Right forelimb (tissue), 1 donor: ENCODE measurements around the gene OSTC.
"Not testable (repeated sequence)": the region's sequence is repeated elsewhere in the genome, so short reads cannot be mapped to it uniquely, and the experiment has no call there.

Source experiments
- DNase-seq: peaks from one replicate; pipeline ENCODE4 v3.0.0-alpha.2; 2018

OSTC gene

GRCh38 chr4:108649863-108650211 is 562 bp upstream of the OSTC start:
- no peak for DNase-seq

- DNase-seq, result no peak
Measured at GRCh38 chr4:108651014-108651791, 804 bp downstream of the OSTC start.

GRCh38 chr4:108662629-108663028 is 12.2 kb downstream of the OSTC start:
- DNase-seq, result no peak

- no peak for DNase-seq
Measured at GRCh38 chr4:108674356-108674977, 24.1 kb downstream of the OSTC start.

DNA sequence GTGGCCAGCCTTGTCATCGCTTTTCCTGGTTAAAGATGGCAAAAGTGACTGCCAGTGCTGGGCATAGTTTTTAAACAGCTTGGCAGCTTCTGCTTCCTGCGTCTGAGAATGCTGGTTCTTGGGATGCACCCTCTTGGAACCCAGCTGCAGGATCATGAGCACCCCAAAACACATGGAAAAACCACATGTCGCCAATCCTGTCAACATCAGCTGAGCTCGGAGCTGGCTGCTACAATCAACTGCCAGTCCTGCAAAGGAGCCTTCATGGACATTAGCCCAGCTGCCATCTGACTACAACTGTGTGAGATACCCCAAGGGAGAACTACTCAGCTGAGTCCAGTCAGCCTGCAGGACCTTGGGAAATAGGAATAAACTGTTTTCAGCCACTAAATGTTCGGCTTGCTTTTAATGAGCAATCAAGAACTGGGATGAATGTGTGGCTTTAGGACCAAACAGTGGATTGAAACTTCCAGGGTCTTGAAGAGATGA is 31.0 kb downstream of the OSTC start:
- DNase-seq, result no peak

DNA sequence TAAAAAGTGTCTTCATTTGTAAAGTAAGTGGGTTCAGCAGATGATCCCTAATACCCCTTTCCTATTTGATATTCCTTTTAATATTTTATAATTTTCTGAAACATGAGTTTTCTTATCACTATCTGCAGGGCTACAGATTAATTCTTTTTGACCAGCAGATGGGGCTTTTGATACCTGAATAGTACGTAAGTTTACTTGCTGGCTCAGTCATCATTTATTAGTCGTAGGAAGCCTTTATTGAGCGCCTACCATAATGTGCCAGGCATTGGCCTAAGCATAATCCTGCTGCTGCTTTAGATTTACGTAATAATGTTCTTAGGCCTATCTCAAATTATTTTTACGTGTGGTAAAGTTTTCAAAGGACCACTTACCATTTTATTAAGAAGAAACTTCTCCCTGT is 33.1 kb downstream of the OSTC start:
- no peak for DNase-seq

DNA sequence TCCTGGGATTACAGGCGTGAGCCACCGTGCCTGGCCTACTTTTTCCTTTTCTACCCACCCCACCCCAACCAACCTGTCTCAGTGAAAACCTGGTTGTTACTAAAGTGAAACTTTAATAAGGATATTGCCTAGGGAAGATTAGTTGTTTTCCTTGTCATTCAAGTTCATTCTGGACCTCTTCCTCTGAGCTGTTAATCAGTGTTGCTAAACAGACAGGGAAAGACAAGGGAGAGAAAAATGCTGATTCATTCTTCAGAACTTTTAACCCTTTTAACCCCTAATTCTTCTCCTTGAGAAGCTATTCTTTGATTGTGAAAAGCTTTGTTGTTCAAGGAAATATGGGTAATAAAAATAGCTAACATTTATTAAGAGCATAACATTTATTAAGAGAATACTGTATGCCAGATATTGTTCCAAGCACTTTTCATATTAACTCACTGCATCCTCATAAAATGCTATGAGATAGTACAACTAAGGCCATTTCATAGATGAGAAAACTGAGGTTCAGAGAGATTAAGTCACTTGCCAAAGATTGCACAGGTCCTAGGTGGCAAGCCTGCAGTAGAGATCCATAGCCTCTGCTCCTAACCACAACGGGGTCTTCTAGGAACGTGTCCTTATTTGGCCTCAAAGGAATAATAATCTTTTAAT is 34.8 kb downstream of the OSTC start:
- DNase-seq, result no peak

DNA sequence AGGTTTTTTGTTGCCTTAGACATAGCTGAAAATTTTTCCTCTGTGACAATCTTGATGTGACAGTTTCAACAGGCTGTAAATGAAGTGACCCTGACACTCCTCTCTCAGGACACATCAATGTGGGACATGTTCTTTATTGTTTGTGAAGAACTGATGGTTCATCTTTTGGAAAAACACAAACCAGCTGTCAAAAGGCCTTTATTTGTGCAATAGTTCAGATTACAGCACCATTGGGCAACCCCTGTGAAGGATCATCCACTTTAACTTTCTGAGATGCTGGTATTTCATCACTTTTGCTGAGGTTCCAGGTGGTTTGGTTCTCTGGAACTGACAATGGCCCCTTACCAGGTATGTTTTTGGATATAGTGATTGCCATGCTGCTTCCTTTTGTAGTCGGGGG is 40.3 kb downstream of the OSTC start:
- DNase-seq, result no peak

DNA sequence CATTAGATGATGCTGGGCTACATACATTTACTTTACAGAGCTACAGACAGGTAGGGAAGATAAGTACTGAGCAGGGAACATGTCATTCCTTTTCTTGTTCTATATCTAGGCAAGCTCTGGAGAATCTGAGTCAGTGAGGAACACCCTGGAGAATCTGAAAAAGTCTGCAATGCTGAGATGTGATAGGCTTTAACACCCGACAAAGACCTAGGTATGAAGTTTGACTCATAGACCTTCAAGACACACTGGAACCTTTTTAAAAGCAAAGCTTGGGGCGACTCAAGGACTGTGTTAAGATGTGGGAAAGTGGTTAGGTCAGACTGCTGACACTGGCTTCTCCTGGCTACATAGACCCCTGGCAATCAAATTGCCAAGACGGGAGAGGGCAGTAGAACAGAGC is 42.8 kb downstream of the OSTC start:
- no peak for DNase-seq

GRCh38 chr4:108693819-108694218 is 43.4 kb downstream of the OSTC start:
- DNase-seq, result no peak

GRCh38 chr4:108694423-108694822 is 44.0 kb downstream of the OSTC start:
- DNase-seq, result no peak

DNA sequence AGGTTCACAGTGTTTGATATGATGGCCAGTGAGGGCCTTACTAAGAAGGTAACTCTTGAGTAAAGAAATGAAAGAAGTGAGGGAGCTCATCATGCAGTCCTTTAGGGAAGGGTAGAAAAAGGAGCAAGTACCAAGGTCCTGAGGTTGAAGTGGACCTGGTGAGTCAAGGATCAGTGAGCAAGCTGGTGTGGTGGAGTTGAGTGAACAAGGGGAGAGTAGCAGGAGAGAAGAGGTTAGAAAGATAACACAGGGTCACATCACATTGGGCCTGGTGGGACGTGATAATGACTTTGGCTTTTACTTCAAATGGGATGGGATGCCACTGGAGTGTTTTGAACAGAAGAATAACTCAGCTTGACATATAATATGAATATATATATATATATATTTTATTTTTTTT is 44.7 kb downstream of the OSTC start:
- DNase-seq, result no peak

GRCh38 chr4:108696160-108696559 is 45.8 kb downstream of the OSTC start:
- DNase-seq, result no peak

- no peak for DNase-seq
Measured at GRCh38 chr4:108700081-108700757, 49.8 kb downstream of the OSTC start.

GRCh38 chr4:108702960-108703359 is 52.6 kb downstream of the OSTC start:
- DNase-seq, result no peak

DNA sequence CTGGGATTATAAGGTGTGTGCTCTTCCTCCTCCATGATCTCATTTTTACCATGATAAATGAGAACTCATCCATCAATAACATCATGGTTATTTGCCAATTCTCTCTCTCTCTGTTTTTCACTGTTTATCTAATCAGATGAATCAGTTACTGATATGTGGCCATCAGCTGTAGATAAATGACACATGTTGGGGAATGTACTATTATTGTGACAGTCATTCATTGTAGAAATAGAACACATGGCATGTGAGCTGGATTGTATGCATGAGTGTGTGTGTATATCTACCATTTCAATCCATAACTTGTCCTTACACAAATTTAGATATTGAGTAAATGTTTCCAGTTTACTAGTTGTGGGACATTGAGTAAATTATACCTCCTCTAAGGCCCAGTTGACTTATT is 53.0 kb downstream of the OSTC start:
- DNase-seq, result no peak

- no peak for DNase-seq
Measured at GRCh38 chr4:108703966-108704365, 53.6 kb downstream of the OSTC start.

DNA sequence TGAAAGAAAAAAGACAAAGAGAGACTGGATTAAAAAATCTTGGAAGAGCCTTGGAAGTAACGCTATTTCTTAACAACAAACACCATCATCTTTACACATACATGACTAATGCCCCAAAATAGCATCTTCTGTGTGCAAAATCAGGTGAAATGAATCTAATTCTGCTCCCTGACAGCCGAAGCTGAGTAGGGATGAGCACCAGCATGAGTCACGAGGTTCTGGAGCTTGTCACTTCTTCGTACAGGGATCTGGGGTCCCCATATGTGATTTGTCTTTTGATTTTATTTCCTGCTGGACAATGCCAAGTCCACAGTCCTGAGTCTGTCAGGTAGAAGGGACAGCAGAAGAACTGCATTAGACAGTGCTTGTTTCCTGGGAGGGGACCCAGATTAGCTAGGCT is 55.9 kb downstream of the OSTC start:
- DNase-seq, result no peak

GRCh38 chr4:108709234-108709633 is 58.8 kb downstream of the OSTC start:
- no peak for DNase-seq

GRCh38 chr4:108709722-108710121 is 59.3 kb downstream of the OSTC start:
- DNase-seq, result no peak

- DNase-seq, result not testable (repeated sequence)
Measured at GRCh38 chr4:108710578-108710977, 60.2 kb downstream of the OSTC start.

DNA sequence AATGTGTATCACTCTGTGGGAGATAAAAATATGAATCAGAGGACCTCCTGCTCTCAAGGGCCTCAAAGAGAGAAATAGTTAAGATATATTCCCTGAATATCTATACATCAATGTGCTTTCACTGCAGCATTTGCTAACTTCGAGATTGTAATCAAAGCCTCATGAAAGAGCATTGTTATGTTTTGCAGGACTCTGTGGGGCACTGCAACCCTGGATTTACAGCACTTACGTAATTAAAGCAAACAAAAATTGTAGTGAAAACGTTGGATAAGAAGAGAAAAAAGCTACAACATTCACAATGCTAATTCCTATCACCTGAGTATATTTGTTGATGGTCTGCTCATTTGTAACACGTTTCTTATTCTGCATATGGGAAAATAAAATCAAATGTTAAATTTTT is 64.5 kb downstream of the OSTC start:
- DNase-seq, result no peak

DNA sequence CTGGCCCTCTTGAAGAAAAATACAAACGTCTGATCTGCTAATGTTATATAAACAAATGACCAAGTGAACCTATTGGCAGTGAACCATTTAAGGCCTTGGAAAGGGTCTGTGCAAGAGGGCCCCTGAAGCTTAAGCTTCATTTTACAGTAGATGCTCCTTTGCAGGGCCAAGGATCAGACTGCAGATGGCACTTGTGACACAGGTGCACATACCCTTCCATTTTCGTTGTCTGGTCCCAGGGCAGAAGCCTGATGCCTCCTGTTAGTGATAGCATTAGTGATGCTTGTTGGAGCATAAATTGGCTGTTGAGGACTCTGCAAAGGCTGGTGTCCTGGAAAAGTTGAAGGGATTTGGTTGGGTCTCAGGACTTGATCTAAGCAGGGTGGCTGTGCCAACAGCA is 65.9 kb downstream of the OSTC start:
- no peak for DNase-seq

- DNase-seq, result no peak
Measured at GRCh38 chr4:108717386-108717785, 67.0 kb downstream of the OSTC start.
